Astrocyte (in vitro differentiated cells and primary cell): ENCODE measurements around the gene IL13RA2. TPM values are rescaled to one million over a fixed set of nuclear protein-coding genes. Genes with fewer than 3 reads are reported as not detected.

Experiments used
- DNase-seq: peaks from one replicate; pipeline ENCODE4 v3.0.0-alpha.2; 2010; ENCODE audit warnings: low read depth
- FAIRE-seq: peaks from 2 replicates; lab custom pipeline; 2011; peaks lifted over from hg19 to GRCh38; lab: Jason Lieb, UNC
- H2AFZ ChIP-seq: 2 replicates; pipeline ENCODE4 v1.6.0; 2012; ENCODE audit warnings: low read depth, low read length, inconsistent platforms
- H3K27ac ChIP-seq: 2 replicates; pipeline ENCODE4 v1.5.1; 2011; ENCODE audit warnings: low read depth, low read length, inconsistent platforms
- H3K27me3 ChIP-seq: 2 replicates; pipeline ENCODE4 v1.6.0; 2011; ENCODE audit warnings: low read length, inconsistent platforms; ENCODE audit not compliant: insufficient read depth
- H3K36me3 ChIP-seq: 2 replicates; pipeline ENCODE4 v1.5.1; 2011; ENCODE audit warnings: low read length, inconsistent platforms; ENCODE audit not compliant: insufficient read depth
- H3K4me1 ChIP-seq: 2 replicates; pipeline ENCODE4 v1.5.1; 2011; ENCODE audit warnings: low read length, inconsistent platforms; ENCODE audit not compliant: insufficient read depth
- H3K4me2 ChIP-seq: 2 replicates; pipeline ENCODE4 v1.6.0; 2012; ENCODE audit warnings: low read length, inconsistent platforms
- H3K4me3 ChIP-seq: 2 replicates; pipeline ENCODE4 v1.5.1; 2011; ENCODE audit warnings: low read depth, mild to moderate bottlenecking, low read length, inconsistent platforms; ENCODE audit not compliant: insufficient read depth
- H3K79me2 ChIP-seq: 2 replicates; pipeline ENCODE4 v1.6.0; 2012; ENCODE audit warnings: mild to moderate bottlenecking, low read length, inconsistent platforms; ENCODE audit not compliant: insufficient read depth
- H3K9ac ChIP-seq: 2 replicates; pipeline ENCODE4 v1.6.0; 2012; ENCODE audit warnings: mild to moderate bottlenecking, low read length, inconsistent platforms
- H3K9me3 ChIP-seq: 2 replicates; pipeline ENCODE4 v1.5.1; 2012; ENCODE audit warnings: low read depth, mild to moderate bottlenecking, low read length, inconsistent platforms; ENCODE audit not compliant: insufficient read depth
- H4K20me1 ChIP-seq: 2 replicates; pipeline ENCODE4 v1.6.0; 2012; ENCODE audit warnings: low read length, inconsistent platforms; ENCODE audit not compliant: insufficient read depth
- H3K27ac Mint-ChIP-seq: one replicate; pipeline ENCODE4 v1.8.0; 2021; ENCODE audit warnings: mild to moderate bottlenecking, mixed read lengths; ENCODE audit not compliant: unreplicated experiment
- H3K27me3 Mint-ChIP-seq: one replicate; pipeline ENCODE4 v1.8.0; 2021; ENCODE audit warnings: low read depth, mixed read lengths; ENCODE audit not compliant: unreplicated experiment
- H3K36me3 Mint-ChIP-seq: one replicate; pipeline ENCODE4 v1.8.0; 2021; ENCODE audit warnings: low read depth, mixed read lengths; ENCODE audit not compliant: unreplicated experiment
- H3K4me1 Mint-ChIP-seq: one replicate; pipeline ENCODE4 v1.8.0; 2021; ENCODE audit warnings: low read depth, mixed read lengths; ENCODE audit not compliant: unreplicated experiment
- H3K4me3 Mint-ChIP-seq: one replicate; pipeline ENCODE4 v1.8.0; 2021; ENCODE audit warnings: mild to moderate bottlenecking, moderate library complexity, mixed read lengths; ENCODE audit not compliant: unreplicated experiment
- H3K9me3 Mint-ChIP-seq: one replicate; pipeline ENCODE4 v1.8.0; 2021; ENCODE audit warnings: mild to moderate bottlenecking, mixed read lengths; ENCODE audit not compliant: unreplicated experiment
- EZH2 ChIP-seq: IDR thresholded peaks from 2 replicates; pipeline ENCODE4 v1.6.1; 2012; ENCODE audit warnings: mild to moderate bottlenecking, low read length, inconsistent platforms; ENCODE audit not compliant: insufficient read depth
- total RNA-seq: library from RNA; stranded (reverse); gene quantifications from 2 replicates; pipeline ENCODE4 v1.2.1, GENCODE V29; 2021
- TF ChIP-seq, protein P1 (sequence below): IDR thresholded peaks from 2 replicates; pipeline ENCODE4 v1.5.1; 2011; ENCODE audit warnings: low read depth, mild to moderate bottlenecking, inconsistent platforms, low read length, moderate library complexity; ENCODE audit not compliant: insufficient read depth

IL13RA2 gene
- total RNA-seq, 1 donor from 2014 or later, result not detected

- no peaks in the 10 kb centered on the region for H3K27me3 Mint-ChIP-seq
- H3K4me2 ChIP-seq, result no peak overlapping the region
- H3K4me1 Mint-ChIP-seq, result peaks cover 10% of the 10 kb centered on the region
- no peak overlapping the region for H2AFZ ChIP-seq
- no peak overlapping the region for H3K9ac ChIP-seq
- H3K36me3 Mint-ChIP-seq, result no peaks in the 10 kb centered on the region
- DNase-seq (no peak), FAIRE-seq (no peak)
- TF ChIP-seq EZH2, result no peak
- TF ChIP-seq, protein P1, sequence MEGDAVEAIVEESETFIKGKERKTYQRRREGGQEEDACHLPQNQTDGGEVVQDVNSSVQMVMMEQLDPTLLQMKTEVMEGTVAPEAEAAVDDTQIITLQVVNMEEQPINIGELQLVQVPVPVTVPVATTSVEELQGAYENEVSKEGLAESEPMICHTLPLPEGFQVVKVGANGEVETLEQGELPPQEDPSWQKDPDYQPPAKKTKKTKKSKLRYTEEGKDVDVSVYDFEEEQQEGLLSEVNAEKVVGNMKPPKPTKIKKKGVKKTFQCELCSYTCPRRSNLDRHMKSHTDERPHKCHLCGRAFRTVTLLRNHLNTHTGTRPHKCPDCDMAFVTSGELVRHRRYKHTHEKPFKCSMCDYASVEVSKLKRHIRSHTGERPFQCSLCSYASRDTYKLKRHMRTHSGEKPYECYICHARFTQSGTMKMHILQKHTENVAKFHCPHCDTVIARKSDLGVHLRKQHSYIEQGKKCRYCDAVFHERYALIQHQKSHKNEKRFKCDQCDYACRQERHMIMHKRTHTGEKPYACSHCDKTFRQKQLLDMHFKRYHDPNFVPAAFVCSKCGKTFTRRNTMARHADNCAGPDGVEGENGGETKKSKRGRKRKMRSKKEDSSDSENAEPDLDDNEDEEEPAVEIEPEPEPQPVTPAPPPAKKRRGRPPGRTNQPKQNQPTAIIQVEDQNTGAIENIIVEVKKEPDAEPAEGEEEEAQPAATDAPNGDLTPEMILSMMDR, result no peak
- H3K4me1 ChIP-seq, result no peaks in the 10 kb centered on the region
- H3K79me2 ChIP-seq, result no peaks in the 10 kb centered on the region
- H3K27me3 ChIP-seq, result no peaks in the 10 kb centered on the region
- H3K4me3 Mint-ChIP-seq, result no peak overlapping the region
- no peaks in the 10 kb centered on the region for H3K9me3 ChIP-seq
- H3K27ac ChIP-seq, result no peak overlapping the region
- H3K4me3 ChIP-seq, result no peak overlapping the region
- no peaks in the 10 kb centered on the region for H3K36me3 ChIP-seq
- no peaks in the 10 kb centered on the region for H3K9me3 Mint-ChIP-seq
- no peak overlapping the region for H3K27ac Mint-ChIP-seq
- no peaks in the 10 kb centered on the region for H4K20me1 ChIP-seq
Measured at GRCh38 chrX:115021121-115021520, 3.7 kb upstream of the IL13RA2 start.

DNA sequence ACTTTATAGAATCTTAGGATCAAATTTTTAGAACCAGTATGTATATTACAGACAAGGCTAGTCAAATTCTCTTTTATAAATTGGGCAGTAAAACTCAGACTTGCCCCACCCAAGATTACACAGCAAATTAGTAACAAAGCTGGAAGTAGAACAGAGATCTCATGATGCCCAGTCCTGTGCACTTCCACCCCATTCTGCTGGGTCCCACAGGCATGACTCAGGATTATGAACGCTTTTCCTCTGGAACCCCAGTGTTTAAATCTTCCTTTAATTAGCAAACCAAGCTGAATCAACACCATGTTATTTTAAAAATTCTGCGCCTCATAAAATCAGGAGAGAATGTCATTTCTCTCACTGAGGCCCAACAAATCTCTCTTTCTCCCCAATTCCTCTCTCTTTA is 1.5 kb upstream of the IL13RA2 start:
- H2AFZ ChIP-seq, result no peak overlapping the region

GRCh38 chrX:115018040-115018647 is 728 bp upstream of the IL13RA2 start:
- H3K27ac Mint-ChIP-seq, result no peak overlapping the region
- Histone ChIP-seq H4K20me1 (no peaks in the 10 kb centered on the region), H2AFZ (no peak overlapping the region), H3K9ac (no peak overlapping the region), H3K4me2 (no peak overlapping the region), H3K36me3 (no peaks in the 10 kb centered on the region), H3K4me3 (no peak overlapping the region), H3K9me3 (no peaks in the 10 kb centered on the region), H3K4me1 (no peaks in the 10 kb centered on the region), H3K27me3 (no peaks in the 10 kb centered on the region), H3K27ac (no peak overlapping the region), H3K79me2 (no peaks in the 10 kb centered on the region)
- FAIRE-seq (no peak), DNase-seq (no peak)
- TF ChIP-seq, protein P1, result no peak
- no peak for TF ChIP-seq EZH2
- no peaks in the 10 kb centered on the region for H3K36me3 Mint-ChIP-seq
- H3K4me3 Mint-ChIP-seq, result no peak overlapping the region
- H3K4me1 Mint-ChIP-seq, result peaks cover 3% of the 10 kb centered on the region
- no peaks in the 10 kb centered on the region for H3K27me3 Mint-ChIP-seq
- H3K9me3 Mint-ChIP-seq, result no peaks in the 10 kb centered on the region

More for the DNA sequence above, 1.5 kb upstream of the IL13RA2 start:
- no peak for DNase-seq
- no peaks in the 10 kb centered on the region for H3K36me3 ChIP-seq
- H3K4me2 ChIP-seq, result no peak overlapping the region
- no peak for TF ChIP-seq EZH2
- TF ChIP-seq, protein P1, result no peak
- no peak overlapping the region for H3K4me3 ChIP-seq
- H3K9me3 ChIP-seq, result no peaks in the 10 kb centered on the region
- no peaks in the 10 kb centered on the region for H4K20me1 ChIP-seq
- no peak overlapping the region for H3K4me3 Mint-ChIP-seq
- H3K79me2 ChIP-seq, result no peaks in the 10 kb centered on the region
- H3K4me1 ChIP-seq, result no peaks in the 10 kb centered on the region
- no peak overlapping the region for H3K27ac Mint-ChIP-seq
- H3K27ac ChIP-seq, result no peak overlapping the region
- peaks cover 7% of the 10 kb centered on the region for H3K4me1 Mint-ChIP-seq
- H3K27me3 Mint-ChIP-seq, result no peaks in the 10 kb centered on the region
- peak; percentile 47 for FAIRE-seq
- no peak overlapping the region for H3K9ac ChIP-seq
- no peaks in the 10 kb centered on the region for H3K9me3 Mint-ChIP-seq
- no peaks in the 10 kb centered on the region for H3K27me3 ChIP-seq
- no peaks in the 10 kb centered on the region for H3K36me3 Mint-ChIP-seq
